ENCODE measurements around the gene GNAT3. TPM values are rescaled to one million over a fixed set of nuclear protein-coding genes. Genes with fewer than 3 reads are reported as not detected.

The GNAT3 gene
- total RNA-seq, 4 donors from 2014 or later, result not detected

GRCh38 chr7:80427218-80427617 lies 84.6 kb downstream of the GNAT3 start:
- Histone ChIP-seq H3K4me3 (replicated peaks in 1 of 3) (no peak overlapping the region), H3K9me3 (no peaks in the 10 kb centered on the region), H3K27ac (no peak overlapping the region), H3K4me1 (no peaks in the 10 kb centered on the region), H3K27me3 (no peaks in the 10 kb centered on the region), H3K36me3 (no peaks in the 10 kb centered on the region)
- 82 to 90% methylated on average over 4 of the region's 4 CpGs for WGBS, 2 donors
- DNase-seq, result no peak
- intact Hi-C loops (cut with DNase I), result loop anchor here (5.0 kb wide), 1 partner anchor 235 kb away; no protein-coding TSS in a partner anchor
- TF ChIP-seq POLR2A (IDR thresholded peaks at IDR 0.05) (no peak), CTCF (IDR thresholded peaks at IDR 0.05) (no peak)

GRCh38 chr7:80420876-80421275 lies 91.0 kb downstream of the GNAT3 start:
- no peak for DNase-seq
- TF ChIP-seq POLR2A (IDR thresholded peaks at IDR 0.05) (no peak), CTCF (IDR thresholded peaks at IDR 0.05) (no peak)
- Histone ChIP-seq H3K4me3 (replicated peaks in 1 of 3) (no peak overlapping the region), H3K27ac (no peak overlapping the region), H3K9me3 (no peaks in the 10 kb centered on the region), H3K36me3 (no peaks in the 10 kb centered on the region), H3K27me3 (no peaks in the 10 kb centered on the region), H3K4me1 (no peaks in the 10 kb centered on the region)
- intact Hi-C loops (cut with DNase I), result no loop called here
- WGBS, 2 donors, result 79 to 82% methylated on average over 2 of the region's 2 CpGs

GRCh38 chr7:80417211-80417793 lies 94.6 kb downstream of the GNAT3 start:
- 83 to 88% methylated on average over 6 of the region's 6 CpGs for WGBS, 2 donors
- Histone ChIP-seq H3K4me3 (replicated peaks in 1 of 3) (no peak overlapping the region), H3K9me3 (no peaks in the 10 kb centered on the region), H3K27ac (no peak overlapping the region), H3K4me1 (no peaks in the 10 kb centered on the region), H3K27me3 (no peaks in the 10 kb centered on the region), H3K36me3 (no peaks in the 10 kb centered on the region)
- no peak for DNase-seq
- intact Hi-C loops (cut with DNase I), result no loop called here
- TF ChIP-seq CTCF (IDR thresholded peaks at IDR 0.05) (no peak), POLR2A (IDR thresholded peaks at IDR 0.05) (no peak)

- WGBS, 2 donors, result 82% methylated on average over 1 of the region's 1 CpG
- DNase-seq, result no peak
Observed at GRCh38 chr7:80415522-80415921, 96.3 kb downstream of the GNAT3 start.

More at GRCh38 chr7:80415522-80415921, 96.3 kb downstream of the GNAT3 start:
- Histone ChIP-seq H3K4me3 (replicated peaks in 1 of 3) (no peak overlapping the region), H3K9me3 (no peaks in the 10 kb centered on the region), H3K27me3 (no peaks in the 10 kb centered on the region), H3K27ac (no peak overlapping the region), H3K4me1 (no peaks in the 10 kb centered on the region), H3K36me3 (no peaks in the 10 kb centered on the region)
- intact Hi-C loops (cut with DNase I), result no loop called here
- no peak for TF ChIP-seq CTCF (IDR thresholded peaks at IDR 0.05)
- TF ChIP-seq POLR2A (IDR thresholded peaks at IDR 0.05), result no peak
